Colon (tissue), 2 donors: Measurements from ENCODE around the gene CUEDC1.

Source experiments
- FAIRE-seq: peaks from 2 replicates; lab custom pipeline; 2012; peaks lifted over from hg19 to GRCh38; lab: Jason Lieb, UNC
- donor health status: control.
- donor health status: control.

CUEDC1 gene

GRCh38 chr17:57955183-57955931 lies at the start of gene CUEDC1:
Gene CUEDC1 (minus strand): TSS chr17:57955412. CDS start chr17:57885564, 69,848 bp downstream.
- no peak for FAIRE-seq

GRCh38 chr17:58004060-58004459 lies 48.8 kb upstream of the CUEDC1 start:
- FAIRE-seq, result no peak

GRCh38 chr17:58002973-58003372 lies 47.8 kb upstream of the CUEDC1 start:
- no peak for FAIRE-seq

- FAIRE-seq, result no peak
Observed at GRCh38 chr17:58002154-58002948, 47.1 kb upstream of the CUEDC1 start.

GRCh38 chr17:58001461-58002124 lies 46.4 kb upstream of the CUEDC1 start:
- FAIRE-seq, result no peak

- FAIRE-seq, result no peak
Observed at GRCh38 chr17:57999496-58000017, 44.3 kb upstream of the CUEDC1 start.

- FAIRE-seq, result no peak
Observed at GRCh38 chr17:57999010-57999495, 43.8 kb upstream of the CUEDC1 start.

- FAIRE-seq, result no peak
Observed at GRCh38 chr17:57997085-57997809, 42.0 kb upstream of the CUEDC1 start.

- FAIRE-seq, result no peak
Observed at GRCh38 chr17:57995076-57995956, 40.1 kb upstream of the CUEDC1 start.

GRCh38 chr17:57994436-57994835 lies 39.2 kb upstream of the CUEDC1 start:
- FAIRE-seq, result no peak

- FAIRE-seq, result no peak
Observed at GRCh38 chr17:57993471-57994365, 38.5 kb upstream of the CUEDC1 start.

- no peak for FAIRE-seq
Observed at GRCh38 chr17:57991537-57991936, 36.3 kb upstream of the CUEDC1 start.

- no peak for FAIRE-seq
Observed at GRCh38 chr17:57990037-57990436, 34.8 kb upstream of the CUEDC1 start.

GRCh38 chr17:57988301-57989250 lies 33.4 kb upstream of the CUEDC1 start:
- FAIRE-seq, result no peak

GRCh38 chr17:57987581-57988300 lies 32.5 kb upstream of the CUEDC1 start, which contains the start of gene VEZF1:
Gene VEZF1 (minus strand): TSS chr17:57988254. CDS start chr17:57988111, 143 bp downstream.
- no peak for FAIRE-seq

- no peak for FAIRE-seq
Observed at GRCh38 chr17:57986841-57987580, 31.8 kb upstream of the CUEDC1 start.

GRCh38 chr17:57985675-57985974 lies 30.4 kb upstream of the CUEDC1 start:
- no peak for FAIRE-seq
